Mesothelial cell of epicardium (in vitro differentiated cells): ENCODE results near the gene C9orf85. TPM values are rescaled to one million over a fixed set of nuclear protein-coding genes. Genes with fewer than 3 reads are reported as not detected.

Experiments
- DNase-seq, 2 experiments: peaks; one replicate each; pipeline ENCODE4 v3.0.0; 2021; ENCODE audit warnings: low spot score in 2 of 2; ENCODE audit not compliant: unreplicated experiment in 2 of 2
- H3K27ac Mint-ChIP-seq: 2 replicates; pipeline ENCODE4 v1.8.0; 2021; ENCODE audit warnings: mixed read lengths
- H3K27me3 Mint-ChIP-seq: 2 replicates; pipeline ENCODE4 v1.8.0; 2021; ENCODE audit warnings: low read depth, mixed read lengths
- H3K36me3 Mint-ChIP-seq: 2 replicates; pipeline ENCODE4 v1.8.0; 2021; ENCODE audit warnings: mixed read lengths
- H3K4me1 Mint-ChIP-seq: 2 replicates; pipeline ENCODE4 v1.8.0; 2021; ENCODE audit warnings: mixed read lengths
- H3K4me3 Mint-ChIP-seq: 2 replicates; pipeline ENCODE4 v1.8.0; 2021; ENCODE audit warnings: mild to moderate bottlenecking, moderate library complexity, mixed read lengths
- H3K9me3 Mint-ChIP-seq: 2 replicates; pipeline ENCODE4 v1.8.0; 2021; ENCODE audit warnings: mixed read lengths
- CTCF ChIP-seq: fragments of 200-600 bp; sonication (generic); IDR thresholded peaks from one replicate; pipeline ENCODE4 v1.5.0; 2021; ENCODE audit warnings: antibody characterized with exemption; ENCODE audit not compliant: unreplicated experiment
- total RNA-seq: library from RNA; stranded (reverse); gene quantifications from 3 replicates; pipeline ENCODE4 v1.2.1, GENCODE V29; 2021

Gene C9orf85
- total RNA-seq, 1 donor from 2014 or later: 15.2 TPM

- H3K27ac Mint-ChIP-seq: peak overlapping the region; percentile 93
- H3K36me3 Mint-ChIP-seq: no peaks in the 10 kb centered on the region
- H3K4me3 Mint-ChIP-seq: peak overlapping the region; percentile 96
- no peak for TF ChIP-seq CTCF
- no peaks in the 10 kb centered on the region for H3K27me3 Mint-ChIP-seq
- H3K4me1 Mint-ChIP-seq: peaks cover 42% of the 10 kb centered on the region
- DNase-seq: no peak
- no peaks in the 10 kb centered on the region for H3K9me3 Mint-ChIP-seq
Observed at GRCh38 chr9:71908825-71909224, 2.6 kb upstream of the C9orf85 start.

- TF ChIP-seq CTCF: no peak
- Mint-ChIP-seq H3K9me3 (no peaks in the 10 kb centered on the region), H3K27ac (peak overlapping the region; percentile 93), H3K4me1 (peaks cover 48% of the 10 kb centered on the region), H3K27me3 (no peaks in the 10 kb centered on the region), H3K4me3 (peak overlapping the region; percentile 96), H3K36me3 (no peaks in the 10 kb centered on the region)
- DNase-seq: peak; percentile 42 to 76
Observed at GRCh38 chr9:71909887-71910649, 1.4 kb upstream of the C9orf85 start.

GRCh38 chr9:71910650-71911060 is 784 bp upstream of the C9orf85 start:
- Mint-ChIP-seq H3K27me3 (no peaks in the 10 kb centered on the region), H3K4me1 (peaks cover 48% of the 10 kb centered on the region), H3K9me3 (no peaks in the 10 kb centered on the region), H3K4me3 (peak overlapping the region; percentile 96), H3K36me3 (no peaks in the 10 kb centered on the region), H3K27ac (peak overlapping the region; percentile 99)
- no peak for TF ChIP-seq CTCF
- no peak for DNase-seq

GRCh38 chr9:71911908-71912335 is 483 bp downstream of the C9orf85 start:
- no peak for TF ChIP-seq CTCF
- H3K36me3 Mint-ChIP-seq: no peaks in the 10 kb centered on the region
- no peaks in the 10 kb centered on the region for H3K9me3 Mint-ChIP-seq
- H3K4me3 Mint-ChIP-seq: peak overlapping the region; percentile 96
- H3K27me3 Mint-ChIP-seq: no peaks in the 10 kb centered on the region
- H3K27ac Mint-ChIP-seq: peak overlapping the region; percentile 99
- no peak for DNase-seq
- H3K4me1 Mint-ChIP-seq: peaks cover 48% of the 10 kb centered on the region

GRCh38 chr9:71915495-71915894 is 4.1 kb downstream of the C9orf85 start:
- H3K27me3 Mint-ChIP-seq: no peaks in the 10 kb centered on the region
- H3K4me1 Mint-ChIP-seq: peaks cover 30% of the 10 kb centered on the region
- no peak for TF ChIP-seq CTCF
- H3K27ac Mint-ChIP-seq: no peak overlapping the region
- peaks cover 8% of the 10 kb centered on the region for H3K36me3 Mint-ChIP-seq
- no peak for DNase-seq
- H3K9me3 Mint-ChIP-seq: no peaks in the 10 kb centered on the region
- no peak overlapping the region for H3K4me3 Mint-ChIP-seq
